ENCODE results near the gene DNAAF5.

DNA sequence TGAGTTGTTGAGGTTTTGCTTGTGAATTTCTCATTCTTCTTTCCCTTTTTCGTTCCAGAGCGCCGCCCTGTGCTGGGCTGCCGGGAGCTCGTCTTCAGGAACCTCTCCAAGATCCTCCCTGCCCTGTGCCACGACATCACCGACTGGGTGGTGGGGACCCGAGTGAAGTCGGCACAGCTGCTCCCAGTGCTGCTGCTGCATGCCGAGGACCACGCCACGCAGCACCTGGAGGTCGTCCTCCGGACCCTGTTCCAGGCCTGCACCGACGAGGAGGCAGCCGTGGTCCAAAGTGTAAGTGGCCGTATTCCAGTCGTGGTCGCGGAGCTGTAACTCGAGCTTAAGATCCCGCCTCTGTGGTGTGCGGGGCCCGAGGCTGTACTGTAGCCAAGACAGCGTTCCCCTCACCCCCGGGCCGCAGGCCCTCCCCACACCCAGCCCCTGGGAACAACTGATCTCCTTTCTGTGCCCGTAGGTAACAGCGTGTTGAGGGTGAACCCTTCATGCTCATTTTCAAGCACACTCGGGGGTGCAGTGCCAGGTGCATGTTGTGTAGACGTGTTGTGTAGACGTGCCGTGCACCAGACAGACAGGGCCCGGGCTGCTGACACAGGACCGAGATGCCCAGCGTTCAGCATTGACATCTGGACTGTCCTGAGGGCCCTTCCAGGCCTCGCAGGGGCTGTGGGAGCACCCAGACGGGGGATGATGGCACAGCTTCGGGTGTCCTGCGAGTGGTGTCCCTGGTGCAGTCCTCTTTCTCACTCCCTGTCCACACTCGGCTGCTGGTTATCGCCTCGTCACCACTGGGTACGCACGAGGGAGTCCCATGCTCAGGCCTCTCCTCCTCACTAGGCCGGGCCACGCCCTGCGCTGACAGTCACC, 28.3 kb downstream of the DNAAF5 start:
- TF ChIP-seq, protein P1, sequence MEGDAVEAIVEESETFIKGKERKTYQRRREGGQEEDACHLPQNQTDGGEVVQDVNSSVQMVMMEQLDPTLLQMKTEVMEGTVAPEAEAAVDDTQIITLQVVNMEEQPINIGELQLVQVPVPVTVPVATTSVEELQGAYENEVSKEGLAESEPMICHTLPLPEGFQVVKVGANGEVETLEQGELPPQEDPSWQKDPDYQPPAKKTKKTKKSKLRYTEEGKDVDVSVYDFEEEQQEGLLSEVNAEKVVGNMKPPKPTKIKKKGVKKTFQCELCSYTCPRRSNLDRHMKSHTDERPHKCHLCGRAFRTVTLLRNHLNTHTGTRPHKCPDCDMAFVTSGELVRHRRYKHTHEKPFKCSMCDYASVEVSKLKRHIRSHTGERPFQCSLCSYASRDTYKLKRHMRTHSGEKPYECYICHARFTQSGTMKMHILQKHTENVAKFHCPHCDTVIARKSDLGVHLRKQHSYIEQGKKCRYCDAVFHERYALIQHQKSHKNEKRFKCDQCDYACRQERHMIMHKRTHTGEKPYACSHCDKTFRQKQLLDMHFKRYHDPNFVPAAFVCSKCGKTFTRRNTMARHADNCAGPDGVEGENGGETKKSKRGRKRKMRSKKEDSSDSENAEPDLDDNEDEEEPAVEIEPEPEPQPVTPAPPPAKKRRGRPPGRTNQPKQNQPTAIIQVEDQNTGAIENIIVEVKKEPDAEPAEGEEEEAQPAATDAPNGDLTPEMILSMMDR (conservative IDR thresholded peaks at IDR 0.05; ENCODE audit: low read length), result no peak
- no peak for TF ChIP-seq EZH2phosphoT487 (IDR thresholded peaks at IDR 0.05; ENCODE audit: borderline replicate concordance)
